Astrocyte (in vitro differentiated cells and primary cell): ENCODE measurements around the gene CRADD. TPM values are rescaled to one million over a fixed set of nuclear protein-coding genes. Genes with fewer than 3 reads are reported as not detected.

Experiments used
- DNase-seq: peaks from one replicate; pipeline ENCODE4 v3.0.0-alpha.2; 2010; ENCODE audit warnings: low read depth
- FAIRE-seq: peaks from 2 replicates; lab custom pipeline; 2011; peaks lifted over from hg19 to GRCh38; lab: Jason Lieb, UNC
- H2AFZ ChIP-seq: 2 replicates; pipeline ENCODE4 v1.6.0; 2012; ENCODE audit warnings: low read depth, low read length, inconsistent platforms
- H3K27ac ChIP-seq: 2 replicates; pipeline ENCODE4 v1.5.1; 2011; ENCODE audit warnings: low read depth, low read length, inconsistent platforms
- H3K27me3 ChIP-seq: 2 replicates; pipeline ENCODE4 v1.6.0; 2011; ENCODE audit warnings: low read length, inconsistent platforms; ENCODE audit not compliant: insufficient read depth
- H3K36me3 ChIP-seq: 2 replicates; pipeline ENCODE4 v1.5.1; 2011; ENCODE audit warnings: low read length, inconsistent platforms; ENCODE audit not compliant: insufficient read depth
- H3K4me1 ChIP-seq: 2 replicates; pipeline ENCODE4 v1.5.1; 2011; ENCODE audit warnings: low read length, inconsistent platforms; ENCODE audit not compliant: insufficient read depth
- H3K4me2 ChIP-seq: 2 replicates; pipeline ENCODE4 v1.6.0; 2012; ENCODE audit warnings: low read length, inconsistent platforms
- H3K4me3 ChIP-seq: 2 replicates; pipeline ENCODE4 v1.5.1; 2011; ENCODE audit warnings: low read depth, mild to moderate bottlenecking, low read length, inconsistent platforms; ENCODE audit not compliant: insufficient read depth
- H3K79me2 ChIP-seq: 2 replicates; pipeline ENCODE4 v1.6.0; 2012; ENCODE audit warnings: mild to moderate bottlenecking, low read length, inconsistent platforms; ENCODE audit not compliant: insufficient read depth
- H3K9ac ChIP-seq: 2 replicates; pipeline ENCODE4 v1.6.0; 2012; ENCODE audit warnings: mild to moderate bottlenecking, low read length, inconsistent platforms
- H3K9me3 ChIP-seq: 2 replicates; pipeline ENCODE4 v1.5.1; 2012; ENCODE audit warnings: low read depth, mild to moderate bottlenecking, low read length, inconsistent platforms; ENCODE audit not compliant: insufficient read depth
- H4K20me1 ChIP-seq: 2 replicates; pipeline ENCODE4 v1.6.0; 2012; ENCODE audit warnings: low read length, inconsistent platforms; ENCODE audit not compliant: insufficient read depth
- H3K27ac Mint-ChIP-seq: one replicate; pipeline ENCODE4 v1.8.0; 2021; ENCODE audit warnings: mild to moderate bottlenecking, mixed read lengths; ENCODE audit not compliant: unreplicated experiment
- H3K27me3 Mint-ChIP-seq: one replicate; pipeline ENCODE4 v1.8.0; 2021; ENCODE audit warnings: low read depth, mixed read lengths; ENCODE audit not compliant: unreplicated experiment
- H3K36me3 Mint-ChIP-seq: one replicate; pipeline ENCODE4 v1.8.0; 2021; ENCODE audit warnings: low read depth, mixed read lengths; ENCODE audit not compliant: unreplicated experiment
- H3K4me1 Mint-ChIP-seq: one replicate; pipeline ENCODE4 v1.8.0; 2021; ENCODE audit warnings: low read depth, mixed read lengths; ENCODE audit not compliant: unreplicated experiment
- H3K4me3 Mint-ChIP-seq: one replicate; pipeline ENCODE4 v1.8.0; 2021; ENCODE audit warnings: mild to moderate bottlenecking, moderate library complexity, mixed read lengths; ENCODE audit not compliant: unreplicated experiment
- H3K9me3 Mint-ChIP-seq: one replicate; pipeline ENCODE4 v1.8.0; 2021; ENCODE audit warnings: mild to moderate bottlenecking, mixed read lengths; ENCODE audit not compliant: unreplicated experiment
- CTCF ChIP-seq: IDR thresholded peaks from 2 replicates; pipeline ENCODE4 v1.5.1; 2011; ENCODE audit warnings: low read depth, mild to moderate bottlenecking, inconsistent platforms, low read length, moderate library complexity; ENCODE audit not compliant: insufficient read depth
- EZH2 ChIP-seq: IDR thresholded peaks from 2 replicates; pipeline ENCODE4 v1.6.1; 2012; ENCODE audit warnings: mild to moderate bottlenecking, low read length, inconsistent platforms; ENCODE audit not compliant: insufficient read depth
- total RNA-seq: library from RNA; stranded (reverse); gene quantifications from 2 replicates; pipeline ENCODE4 v1.2.1, GENCODE V29; 2021

Gene CRADD
- total RNA-seq, 1 donor from 2014 or later: 8.8 TPM

DNA sequence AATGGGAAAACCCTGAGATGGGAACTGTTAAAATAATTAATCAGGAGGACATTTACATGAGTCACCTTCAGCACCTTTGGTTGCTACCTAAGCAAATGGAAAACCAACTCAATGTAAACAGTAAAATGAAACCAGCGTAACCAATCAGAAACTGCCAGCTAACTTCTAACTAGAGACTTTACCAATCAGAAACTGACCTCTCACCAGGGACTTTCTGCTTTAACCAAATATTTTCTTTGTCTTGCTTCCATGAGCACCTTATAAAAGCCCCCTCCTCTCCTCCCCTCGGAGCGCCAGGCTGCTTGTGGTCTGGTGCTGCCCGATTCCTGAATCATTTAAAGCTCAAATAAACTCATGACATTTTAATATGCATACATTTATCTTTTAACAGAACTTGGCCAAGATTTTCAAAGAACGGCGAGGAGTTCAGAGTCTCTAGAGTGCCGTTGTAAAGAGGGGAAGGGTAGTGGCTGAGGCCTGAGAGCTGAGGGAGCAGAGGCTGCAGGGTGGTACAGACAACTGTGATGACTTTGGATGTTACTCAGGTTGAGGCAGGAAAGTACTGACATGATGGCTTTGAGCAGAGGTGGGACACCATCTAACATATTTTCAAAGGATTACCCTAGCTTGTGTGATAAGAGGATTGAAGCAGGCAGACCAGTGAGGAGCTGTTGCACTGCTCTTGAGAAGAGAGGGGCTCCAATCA, 183.6 kb downstream of the CRADD start:
- H4K20me1 ChIP-seq: no peaks in the 10 kb centered on the region
- H3K9me3 ChIP-seq: peaks cover 16% of the 10 kb centered on the region
- no peaks in the 10 kb centered on the region for H3K4me1 ChIP-seq
- no peaks in the 10 kb centered on the region for H3K36me3 ChIP-seq
- Mint-ChIP-seq H3K27ac (no peak overlapping the region), H3K4me3 (no peak overlapping the region), H3K27me3 (peaks cover 2% of the 10 kb centered on the region), H3K4me1 (peaks cover 5% of the 10 kb centered on the region), H3K9me3 (peaks cover 12% of the 10 kb centered on the region), H3K36me3 (peaks cover 3% of the 10 kb centered on the region)
- H3K4me3 ChIP-seq: no peak overlapping the region
- no peak overlapping the region for H3K4me2 ChIP-seq
- no peak overlapping the region for H3K9ac ChIP-seq
- no peak for TF ChIP-seq CTCF
- TF ChIP-seq EZH2: no peak
- DNase-seq (peak; percentile 23), FAIRE-seq (no peak)
- H3K79me2 ChIP-seq: no peaks in the 10 kb centered on the region
- H3K27ac ChIP-seq: no peak overlapping the region
- H3K27me3 ChIP-seq: no peaks in the 10 kb centered on the region
- H2AFZ ChIP-seq: no peak overlapping the region

DNA sequence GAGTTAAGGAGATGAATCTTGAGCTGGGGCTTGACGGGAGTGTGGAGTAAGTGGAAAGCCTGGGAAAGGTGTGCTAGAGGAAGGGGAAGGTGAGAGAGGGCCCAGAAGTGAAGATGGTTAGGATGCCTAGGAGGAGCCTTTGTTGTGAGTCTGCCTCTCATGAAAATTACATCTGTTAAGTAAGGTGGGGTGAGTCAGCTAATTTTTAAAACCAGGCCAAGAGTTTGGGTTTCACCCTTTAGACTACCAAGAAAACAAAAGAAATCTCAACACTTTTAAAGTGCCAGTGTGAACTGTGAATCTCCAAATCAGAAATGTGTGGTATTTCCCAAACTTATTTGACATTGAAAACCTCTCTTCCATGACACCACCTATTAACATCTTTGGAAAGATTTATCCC, 185.2 kb downstream of the CRADD start:
- FAIRE-seq: no peak
- Mint-ChIP-seq H3K4me3 (no peak overlapping the region), H3K9me3 (peaks cover 18% of the 10 kb centered on the region), H3K27me3 (peaks cover 2% of the 10 kb centered on the region), H3K36me3 (peaks cover 3% of the 10 kb centered on the region), H3K4me1 (peaks cover 2% of the 10 kb centered on the region), H3K27ac (no peak overlapping the region)
- H2AFZ ChIP-seq: no peak overlapping the region
- H3K79me2 ChIP-seq: no peaks in the 10 kb centered on the region
- TF ChIP-seq CTCF (no peak), EZH2 (no peak)
- peaks cover 22% of the 10 kb centered on the region for H3K9me3 ChIP-seq
- no peak overlapping the region for H3K4me3 ChIP-seq
- H3K4me1 ChIP-seq: no peaks in the 10 kb centered on the region
- peak; percentile 35 for DNase-seq
- no peaks in the 10 kb centered on the region for H3K27me3 ChIP-seq
- no peaks in the 10 kb centered on the region for H4K20me1 ChIP-seq
- no peak overlapping the region for H3K27ac ChIP-seq
- H3K9ac ChIP-seq: no peak overlapping the region
- no peaks in the 10 kb centered on the region for H3K36me3 ChIP-seq
- no peak overlapping the region for H3K4me2 ChIP-seq

DNA sequence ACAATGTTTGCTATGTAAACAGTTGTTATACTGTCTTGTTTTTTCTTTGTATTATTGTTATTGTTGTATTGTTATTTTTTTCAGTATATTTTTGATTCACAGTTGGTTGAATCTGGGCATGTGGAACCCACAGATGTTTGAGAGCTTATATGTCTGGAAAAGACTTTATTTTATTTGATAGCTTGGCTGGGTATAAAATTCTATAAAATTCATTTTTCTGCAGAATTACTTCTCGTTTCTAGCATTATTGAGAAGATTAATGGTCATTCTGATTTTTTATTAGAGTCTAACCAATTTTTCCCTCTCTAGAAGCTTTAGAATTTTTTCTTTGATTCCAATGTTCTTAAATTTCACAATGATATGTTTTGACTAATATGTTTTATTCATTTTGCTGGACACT, 188.6 kb downstream of the CRADD start:
- no peaks in the 10 kb centered on the region for H3K27me3 ChIP-seq
- no peak overlapping the region for H3K27ac Mint-ChIP-seq
- H3K36me3 ChIP-seq: no peaks in the 10 kb centered on the region
- no peaks in the 10 kb centered on the region for H3K79me2 ChIP-seq
- no peaks in the 10 kb centered on the region for H3K4me1 Mint-ChIP-seq
- no peak overlapping the region for H3K27ac ChIP-seq
- no peaks in the 10 kb centered on the region for H3K4me1 ChIP-seq
- H3K27me3 Mint-ChIP-seq: no peaks in the 10 kb centered on the region
- peaks cover 1% of the 10 kb centered on the region for H3K36me3 Mint-ChIP-seq
- no peak overlapping the region for H3K9ac ChIP-seq
- DNase-seq: no peak
- TF ChIP-seq EZH2 (no peak), CTCF (no peak)
- peaks cover 23% of the 10 kb centered on the region for H3K9me3 Mint-ChIP-seq
- no peak overlapping the region for H3K4me3 Mint-ChIP-seq
- no peaks in the 10 kb centered on the region for H4K20me1 ChIP-seq
- H3K4me3 ChIP-seq: no peak overlapping the region
- peaks cover 22% of the 10 kb centered on the region for H3K9me3 ChIP-seq
- no peak overlapping the region for H3K4me2 ChIP-seq
- no peak overlapping the region for H2AFZ ChIP-seq
- no peak for FAIRE-seq
